T47D (cell line): ENCODE data around the gene SEC22C.
"Not testable (repeated sequence)": the region's sequence is repeated elsewhere in the genome, so short reads cannot be mapped to it uniquely, and the experiment has no call there.

ENCODE experiments used
- DNase-seq, 2 experiments: peaks; one replicate each; pipeline versions ENCODE4 v3.0.0 to v3.0.0-alpha.2; 2011 to 2012; ENCODE audit warnings: low read depth in 1 of 2, low spot score in 1 of 2
- JUND ChIP-seq: IDR thresholded peaks from 2 replicates; pipeline ENCODE4 v1.6.1; 2012; ENCODE audit warnings: low read depth
- in situ Hi-C: cut with HindIII; loops from 2 replicates; pipeline ENCODE4 v1.10.0; 2016; ENCODE audit warnings: low sequenced_read_pairs, low pct_unique_long_range_greater_than_20kb

The SEC22C gene

GRCh38 chr3:42595682-42596081, 13.9 kb upstream of the SEC22C start:
- no peak for DNase-seq
- no peak for TF ChIP-seq JUND
- in situ Hi-C loops, result no loop called here

GRCh38 chr3:42593635-42594034, 11.9 kb upstream of the SEC22C start:
- in situ Hi-C loops, result no loop called here
- no peak for TF ChIP-seq JUND
- DNase-seq, result no peak

- in situ Hi-C loops, result no loop called here
- TF ChIP-seq JUND, result no peak
- DNase-seq, result no peak
Measured at GRCh38 chr3:42591811-42592210, 10.0 kb upstream of the SEC22C start.

DNA sequence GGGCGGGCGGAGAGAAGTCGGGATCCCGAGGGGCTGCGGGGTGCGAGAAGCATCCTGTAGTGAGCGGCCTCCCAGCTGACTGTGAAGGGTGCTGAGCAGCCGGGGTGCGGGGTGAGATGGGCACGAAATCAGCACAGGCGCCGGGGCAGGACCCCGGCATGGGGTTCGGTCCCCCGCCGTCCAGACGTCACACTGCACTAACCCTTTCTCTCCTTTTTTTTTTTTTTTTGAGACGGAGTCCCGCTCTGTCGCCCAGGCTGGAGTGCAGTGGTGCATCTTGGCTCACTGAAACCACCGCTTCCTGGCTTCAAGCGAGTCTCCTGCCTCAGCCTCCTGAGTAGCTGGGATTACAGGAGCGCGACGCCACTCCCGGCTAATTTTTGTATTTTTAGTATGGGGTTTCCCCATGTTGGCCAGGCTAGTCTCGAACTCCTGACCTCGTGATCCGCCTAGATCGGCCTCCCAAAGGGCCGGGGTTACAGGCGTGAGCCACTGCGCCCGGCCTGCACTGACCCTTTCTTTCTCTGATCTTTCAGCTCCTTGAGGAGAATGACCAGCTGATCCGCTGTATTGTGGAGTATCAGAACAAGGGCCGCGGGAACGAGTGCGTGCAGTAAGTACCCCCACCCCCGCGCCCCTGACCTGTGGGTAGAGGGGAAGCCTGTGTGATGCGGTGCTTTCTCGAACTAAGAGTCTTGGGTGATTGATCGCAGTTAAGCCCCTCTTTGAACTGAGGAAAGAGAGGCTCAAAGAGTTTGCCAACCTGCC, 9.4 kb upstream of the SEC22C start:
- no peak for DNase-seq
- in situ Hi-C loops, result no loop called here
- TF ChIP-seq JUND, result no peak

- DNase-seq, result no peak
- in situ Hi-C loops, result no loop called here
- no peak for TF ChIP-seq JUND
Measured at GRCh38 chr3:42589382-42590109, 7.8 kb upstream of the SEC22C start.

DNA sequence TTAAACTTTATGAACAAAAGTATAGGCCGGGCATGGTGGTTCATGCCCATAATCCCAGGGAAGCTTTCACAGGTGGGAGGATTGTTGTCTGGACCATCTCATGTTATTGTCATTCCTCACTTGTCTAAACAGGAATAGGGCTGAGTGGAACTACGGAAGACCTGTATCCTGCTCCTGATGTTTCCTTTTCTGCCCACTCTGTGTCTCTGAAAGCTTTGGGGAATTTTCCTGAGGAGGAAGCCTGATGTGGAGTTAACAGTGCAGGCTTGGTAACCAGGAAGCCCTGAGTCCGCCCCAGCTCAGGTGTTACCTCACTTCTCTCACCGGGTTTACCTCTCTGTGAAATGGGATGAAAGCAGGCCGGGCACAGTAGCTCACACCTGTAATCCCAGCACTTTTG, 6.9 kb upstream of the SEC22C start:
- DNase-seq, result no peak
- TF ChIP-seq JUND, result no peak
- in situ Hi-C loops, result no loop called here

DNA sequence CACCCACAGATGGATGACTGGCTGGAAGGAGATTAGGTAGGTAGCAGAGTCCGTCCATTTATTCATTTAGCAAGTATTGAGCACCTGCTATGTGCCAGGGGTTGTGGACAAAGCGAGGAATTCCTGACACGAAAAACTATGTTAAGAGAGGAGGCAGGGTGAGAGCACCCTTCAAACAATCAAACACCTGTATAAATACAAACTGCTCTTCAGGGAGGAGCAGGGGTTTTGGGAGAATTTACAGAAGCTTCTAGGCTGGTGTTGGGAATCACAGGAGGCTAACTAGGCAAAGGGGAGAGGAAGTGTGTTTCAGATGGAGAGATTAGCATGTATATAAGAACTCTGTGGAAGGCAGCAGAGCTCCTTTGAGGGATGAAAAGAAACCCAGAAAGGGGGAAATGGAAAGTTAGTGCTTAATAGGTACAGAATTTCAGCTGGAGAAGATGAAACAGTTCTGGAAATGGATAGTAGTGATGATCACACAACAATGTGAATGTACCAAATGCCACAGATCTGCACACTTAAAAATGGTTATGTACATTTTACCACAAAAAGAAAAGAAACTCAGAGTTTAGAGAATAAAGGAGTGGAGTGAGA, 805 bp upstream of the SEC22C start:
- in situ Hi-C loops, result no loop called here
- peak in 1 of 2 experiments; percentile 14 for DNase-seq
- TF ChIP-seq JUND, result no peak

GRCh38 chr3:42581400-42581708, 413 bp downstream of the SEC22C start:
- DNase-seq, result peak in 1 of 2 experiments; percentile 15
- in situ Hi-C loops, result no loop called here

DNA sequence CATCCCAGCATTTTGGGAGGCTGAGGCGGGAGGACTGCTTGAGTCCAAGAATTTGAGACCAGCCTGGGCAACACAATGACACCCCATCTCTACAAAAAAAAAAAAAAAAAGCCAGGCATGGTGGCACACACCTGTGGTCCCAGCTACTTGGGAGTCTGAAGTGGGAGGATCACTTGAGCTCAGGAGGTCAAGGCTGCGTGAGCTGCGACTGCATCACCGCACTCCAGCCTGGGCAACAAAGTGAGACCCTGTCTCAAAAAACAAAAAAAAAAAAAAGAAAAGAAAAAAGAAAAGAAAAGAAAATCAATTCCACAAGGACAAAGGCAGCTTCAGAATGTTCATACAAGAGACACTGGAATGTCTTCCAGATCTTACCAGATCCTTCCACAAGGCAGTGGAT, 2.4 kb downstream of the SEC22C start:
- in situ Hi-C loops, DNase-seq: not testable (repeated sequence)

More at GRCh38 chr3:42581400-42581708, 413 bp downstream of the SEC22C start:
- no peak for TF ChIP-seq JUND

- in situ Hi-C loops, result no loop called here
- no peak for TF ChIP-seq JUND
Measured at GRCh38 chr3:42578054-42578453, 3.7 kb downstream of the SEC22C start.

GRCh38 chr3:42575137-42575741, 6.5 kb downstream of the SEC22C start:
- TF ChIP-seq JUND, result no peak
- DNase-seq, result no peak
- in situ Hi-C loops, result no loop called here

More at GRCh38 chr3:42578054-42578453, 3.7 kb downstream of the SEC22C start:
- DNase-seq, result no peak

DNA sequence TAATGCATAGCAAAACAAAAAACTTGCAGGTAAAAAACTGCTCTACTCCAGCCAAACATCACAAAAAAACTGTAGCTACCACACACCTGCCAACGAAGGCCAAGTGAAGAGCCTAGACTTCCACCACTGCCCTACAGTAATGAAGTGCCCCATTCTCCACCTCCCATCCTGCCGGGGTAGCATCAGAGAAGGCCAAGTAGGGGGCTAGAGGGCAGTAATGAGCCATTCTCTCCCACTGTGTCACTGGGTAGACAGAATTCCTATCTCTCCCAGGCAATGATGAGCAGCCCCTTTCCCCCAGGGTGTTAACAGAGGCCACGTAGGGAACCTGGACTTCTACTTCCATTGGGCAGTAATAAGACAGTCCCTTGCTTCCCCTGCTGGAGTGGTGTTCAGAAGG, 9.5 kb downstream of the SEC22C start:
- no peak for TF ChIP-seq JUND
- in situ Hi-C loops, result no loop called here
- peak in 1 of 2 experiments; percentile 70 for DNase-seq
